ENCODE measurements around the gene CTNNAL1.
"Not testable (repeated sequence)": the region's sequence is repeated elsewhere in the genome, so short reads cannot be mapped to it uniquely, and the experiment has no call there.

The CTNNAL1 gene, protein sequence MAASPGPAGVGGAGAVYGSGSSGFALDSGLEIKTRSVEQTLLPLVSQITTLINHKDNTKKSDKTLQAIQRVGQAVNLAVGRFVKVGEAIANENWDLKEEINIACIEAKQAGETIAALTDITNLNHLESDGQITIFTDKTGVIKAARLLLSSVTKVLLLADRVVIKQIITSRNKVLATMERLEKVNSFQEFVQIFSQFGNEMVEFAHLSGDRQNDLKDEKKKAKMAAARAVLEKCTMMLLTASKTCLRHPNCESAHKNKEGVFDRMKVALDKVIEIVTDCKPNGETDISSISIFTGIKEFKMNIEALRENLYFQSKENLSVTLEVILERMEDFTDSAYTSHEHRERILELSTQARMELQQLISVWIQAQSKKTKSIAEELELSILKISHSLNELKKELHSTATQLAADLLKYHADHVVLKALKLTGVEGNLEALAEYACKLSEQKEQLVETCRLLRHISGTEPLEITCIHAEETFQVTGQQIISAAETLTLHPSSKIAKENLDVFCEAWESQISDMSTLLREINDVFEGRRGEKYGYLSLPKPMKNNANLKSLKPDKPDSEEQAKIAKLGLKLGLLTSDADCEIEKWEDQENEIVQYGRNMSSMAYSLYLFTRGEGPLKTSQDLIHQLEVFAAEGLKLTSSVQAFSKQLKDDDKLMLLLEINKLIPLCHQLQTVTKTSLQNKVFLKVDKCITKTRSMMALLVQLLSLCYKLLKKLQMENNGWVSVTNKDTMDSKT

GRCh38 chr9:109012876-109013678 is at the start of gene CTNNAL1:
CTNNAL1 (minus strand) TSS chr9:109013499; CDS start chr9:109013442, 57 bp downstream.
- H3K27me3 Mint-ChIP-seq: no peaks in the 10 kb centered on the region
- H3K4me3 Mint-ChIP-seq: peak within 1 kb of the TSS; percentile 87
- H3K36me3 Mint-ChIP-seq (ENCODE audit: low read depth): peaks cover 8% of the 10 kb centered on the region
- peak; percentile 88 for DNase-seq
- peaks cover 32% of the 10 kb centered on the region for H3K4me1 Mint-ChIP-seq (ENCODE audit: low read depth)
- no peaks in the 10 kb centered on the region for H3K9me3 Mint-ChIP-seq
- H3K27ac Mint-ChIP-seq: peak within 1 kb of the TSS; percentile 92

GRCh38 chr9:109062543-109062942 is 49.2 kb upstream of the CTNNAL1 start:
- no peak for DNase-seq
- no peak overlapping the region for H3K4me3 Mint-ChIP-seq
- peaks cover 75% of the 10 kb centered on the region for H3K36me3 Mint-ChIP-seq (ENCODE audit: low read depth)

DNA sequence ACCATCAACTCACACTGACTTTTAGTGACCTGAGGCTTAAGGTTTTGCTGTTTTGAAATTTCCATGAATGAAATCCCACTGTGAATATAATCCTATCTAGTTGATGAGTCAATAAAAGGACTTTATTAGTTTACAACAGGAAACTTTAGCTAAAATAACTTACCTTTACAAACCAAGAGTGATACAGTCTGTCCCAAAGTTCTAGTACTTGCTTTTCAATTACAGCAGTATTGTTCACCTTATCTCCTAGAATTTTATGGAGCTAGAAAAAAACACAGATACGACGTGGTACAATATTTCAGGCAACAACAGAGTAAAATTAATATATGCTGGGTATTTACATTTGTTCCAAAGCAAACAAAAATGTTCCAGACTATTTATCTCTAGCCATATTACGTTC is 46.9 kb upstream of the CTNNAL1 start:
- Mint-ChIP-seq H3K4me1 (ENCODE audit: low read depth) (peaks cover 3% of the 10 kb centered on the region), H3K4me3 (no peak overlapping the region), H3K27me3 (no peaks in the 10 kb centered on the region), H3K27ac (no peak overlapping the region), H3K9me3 (no peaks in the 10 kb centered on the region), H3K36me3 (ENCODE audit: low read depth) (peaks cover 80% of the 10 kb centered on the region)
- no peak for DNase-seq

More at GRCh38 chr9:109062543-109062942, 49.2 kb upstream of the CTNNAL1 start:
- Mint-ChIP-seq H3K9me3 (no peaks in the 10 kb centered on the region), H3K4me1 (ENCODE audit: low read depth) (peaks cover 6% of the 10 kb centered on the region), H3K27ac (no peak overlapping the region), H3K27me3 (no peaks in the 10 kb centered on the region)

DNA sequence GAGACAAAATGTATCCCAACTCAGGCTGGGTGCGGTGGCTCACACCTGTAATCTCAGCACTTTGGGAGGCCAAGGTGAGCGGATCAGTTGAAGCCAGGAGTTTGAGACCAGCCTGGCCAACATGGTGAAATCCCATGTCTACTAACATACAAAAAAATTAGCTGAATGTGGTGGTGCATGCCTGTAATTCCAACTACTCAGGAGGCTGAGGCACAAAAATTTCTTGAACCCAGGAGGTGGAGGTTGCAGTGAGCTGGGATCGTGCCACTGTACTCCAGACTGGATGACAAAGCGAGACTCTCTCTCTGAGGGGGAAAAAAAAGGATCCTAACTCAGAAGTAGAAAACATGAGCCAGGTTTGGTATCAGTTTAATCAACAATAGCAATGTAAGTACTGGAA is 39.8 kb upstream of the CTNNAL1 start:
- H3K36me3 Mint-ChIP-seq (ENCODE audit: low read depth): peaks cover 88% of the 10 kb centered on the region
- DNase-seq; H3K27me3 Mint-ChIP-seq; H3K4me3 Mint-ChIP-seq; H3K9me3 Mint-ChIP-seq; H3K4me1 Mint-ChIP-seq (ENCODE audit: low read depth): not testable (repeated sequence)
- H3K27ac Mint-ChIP-seq: peak overlapping the region; percentile 11

- H3K9me3 Mint-ChIP-seq: no peaks in the 10 kb centered on the region
- peaks cover 1% of the 10 kb centered on the region for H3K4me1 Mint-ChIP-seq (ENCODE audit: low read depth)
- no peaks in the 10 kb centered on the region for H3K27me3 Mint-ChIP-seq
- peaks cover 91% of the 10 kb centered on the region for H3K36me3 Mint-ChIP-seq (ENCODE audit: low read depth)
- no peak for DNase-seq
- H3K4me3 Mint-ChIP-seq: no peak overlapping the region
- peak overlapping the region; percentile 22 for H3K27ac Mint-ChIP-seq
These were observed 39.1 kb upstream of the CTNNAL1 start for GRCh38 chr9:109052416-109052815.

DNA sequence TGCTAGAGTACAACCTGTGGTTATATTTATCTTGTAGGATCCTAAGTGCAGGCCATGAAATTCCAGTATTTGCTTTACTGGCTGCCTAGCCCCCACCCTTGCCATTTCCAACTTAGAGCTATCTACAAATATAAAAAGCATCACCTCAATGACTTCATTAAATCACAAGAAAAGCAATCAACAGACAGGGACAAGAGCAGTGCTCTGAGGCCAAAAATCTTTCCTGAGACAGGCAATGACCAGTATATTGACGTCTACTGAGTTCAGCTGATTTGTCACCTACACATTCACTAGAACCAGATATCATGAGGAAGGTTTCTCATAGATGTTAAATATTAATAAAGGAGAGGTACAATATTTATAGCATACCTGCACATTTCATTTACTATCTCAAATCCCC is 38.4 kb upstream of the CTNNAL1 start:
- Mint-ChIP-seq H3K4me3 (no peak overlapping the region), H3K27ac (no peak overlapping the region), H3K9me3 (no peaks in the 10 kb centered on the region), H3K36me3 (ENCODE audit: low read depth) (peaks cover 91% of the 10 kb centered on the region), H3K4me1 (ENCODE audit: low read depth) (peaks cover 6% of the 10 kb centered on the region), H3K27me3 (no peaks in the 10 kb centered on the region)
- DNase-seq: no peak

DNA sequence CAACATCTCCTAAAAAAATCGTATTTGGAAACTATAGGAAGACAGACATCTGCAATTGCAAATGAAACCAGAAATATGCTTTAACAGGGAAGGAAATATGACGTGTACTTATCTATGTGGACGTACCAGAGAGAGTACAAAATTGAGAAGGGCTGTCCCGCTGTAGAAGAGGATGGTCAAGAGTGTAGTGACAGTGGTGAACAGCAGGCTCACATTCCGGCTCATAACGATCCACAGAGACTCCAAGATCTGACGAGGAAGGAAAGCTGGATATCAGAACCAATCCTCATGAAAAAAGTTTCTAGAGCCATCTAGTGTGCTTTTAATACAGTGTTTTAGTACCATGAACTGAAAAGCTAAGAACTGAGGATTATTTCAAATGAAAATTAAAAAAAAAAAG is 37.1 kb upstream of the CTNNAL1 start:
- Mint-ChIP-seq H3K4me1 (ENCODE audit: low read depth) (peaks cover 15% of the 10 kb centered on the region), H3K27ac (no peak overlapping the region), H3K36me3 (ENCODE audit: low read depth) (peaks cover 94% of the 10 kb centered on the region), H3K4me3 (no peak overlapping the region), H3K9me3 (no peaks in the 10 kb centered on the region), H3K27me3 (no peaks in the 10 kb centered on the region)
- DNase-seq: no peak

DNA sequence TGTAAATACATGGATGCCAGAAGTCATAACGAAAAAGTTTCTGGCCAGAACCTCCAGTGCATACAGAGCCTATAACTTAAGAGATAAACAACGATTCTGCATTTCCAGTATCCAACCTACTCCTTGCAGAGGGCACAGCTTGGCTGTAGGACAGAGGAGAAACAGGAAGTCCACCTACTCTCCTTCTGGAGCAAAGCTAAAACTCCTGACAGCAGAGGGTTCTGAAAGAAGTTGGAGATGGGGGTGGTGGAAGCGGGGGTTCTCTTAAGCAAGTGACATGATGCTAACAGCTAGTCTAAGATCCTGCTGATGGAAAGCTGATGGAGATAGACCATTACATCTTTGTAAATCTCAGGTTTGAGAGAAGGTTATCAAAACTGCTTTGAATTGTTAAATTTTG is 35.5 kb upstream of the CTNNAL1 start:
- Mint-ChIP-seq H3K4me1 (ENCODE audit: low read depth) (peaks cover 15% of the 10 kb centered on the region), H3K36me3 (ENCODE audit: low read depth) (peaks cover 96% of the 10 kb centered on the region), H3K27me3 (no peaks in the 10 kb centered on the region), H3K9me3 (no peaks in the 10 kb centered on the region), H3K4me3 (no peak overlapping the region), H3K27ac (no peak overlapping the region)
- no peak for DNase-seq

- Mint-ChIP-seq H3K36me3 (ENCODE audit: low read depth) (peaks cover 94% of the 10 kb centered on the region), H3K9me3 (peaks cover 5% of the 10 kb centered on the region), H3K27me3 (no peaks in the 10 kb centered on the region), H3K4me1 (ENCODE audit: low read depth) (peaks cover 15% of the 10 kb centered on the region), H3K27ac (peak overlapping the region; percentile 11), H3K4me3 (no peak overlapping the region)
- no peak for DNase-seq
These were observed 34.0 kb upstream of the CTNNAL1 start for GRCh38 chr9:109047259-109047658.

GRCh38 chr9:109046346-109046745 is 33.0 kb upstream of the CTNNAL1 start:
- H3K36me3 Mint-ChIP-seq (ENCODE audit: low read depth): peaks cover 91% of the 10 kb centered on the region
- H3K9me3 Mint-ChIP-seq: peaks cover 5% of the 10 kb centered on the region
- H3K27ac Mint-ChIP-seq: peak overlapping the region; percentile 69
- H3K4me3 Mint-ChIP-seq: no peak overlapping the region
- H3K4me1 Mint-ChIP-seq (ENCODE audit: low read depth): peaks cover 15% of the 10 kb centered on the region
- no peaks in the 10 kb centered on the region for H3K27me3 Mint-ChIP-seq
- no peak for DNase-seq

DNA sequence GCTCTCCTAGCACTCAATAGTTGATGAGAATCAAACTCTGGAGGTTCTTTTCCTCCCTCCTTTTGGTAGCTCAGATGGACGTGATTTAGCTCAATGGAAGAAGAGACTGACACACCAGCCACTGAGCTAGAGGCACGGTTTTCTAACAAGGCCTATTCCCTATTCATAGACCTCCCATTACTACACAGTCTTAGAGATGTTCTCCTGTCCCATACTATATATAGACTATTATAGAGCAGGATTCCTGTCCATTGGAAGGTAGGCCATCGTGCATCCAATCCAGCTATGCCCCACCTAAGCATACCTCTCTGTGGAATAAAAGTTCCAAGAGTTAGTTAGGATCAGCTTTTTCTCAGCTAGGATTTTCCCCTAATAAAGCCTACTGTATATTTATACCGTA is 30.3 kb upstream of the CTNNAL1 start:
- no peaks in the 10 kb centered on the region for H3K27me3 Mint-ChIP-seq
- H3K4me1 Mint-ChIP-seq (ENCODE audit: low read depth): peaks cover 15% of the 10 kb centered on the region
- DNase-seq: no peak
- H3K36me3 Mint-ChIP-seq (ENCODE audit: low read depth): peaks cover 91% of the 10 kb centered on the region
- peaks cover 5% of the 10 kb centered on the region for H3K9me3 Mint-ChIP-seq
- no peak overlapping the region for H3K4me3 Mint-ChIP-seq
- H3K27ac Mint-ChIP-seq: no peak overlapping the region

GRCh38 chr9:109040571-109040970 is 27.3 kb upstream of the CTNNAL1 start:
- Mint-ChIP-seq H3K4me1 (ENCODE audit: low read depth) (peaks cover 6% of the 10 kb centered on the region), H3K4me3 (no peak overlapping the region), H3K27ac (no peak overlapping the region), H3K27me3 (no peaks in the 10 kb centered on the region), H3K36me3 (ENCODE audit: low read depth) (peaks cover 88% of the 10 kb centered on the region), H3K9me3 (peaks cover 5% of the 10 kb centered on the region)
- DNase-seq: no peak

GRCh38 chr9:109039539-109039938 is 26.2 kb upstream of the CTNNAL1 start:
- no peak for DNase-seq
- no peak overlapping the region for H3K4me3 Mint-ChIP-seq
- no peaks in the 10 kb centered on the region for H3K27me3 Mint-ChIP-seq
- peaks cover 6% of the 10 kb centered on the region for H3K4me1 Mint-ChIP-seq (ENCODE audit: low read depth)
- H3K36me3 Mint-ChIP-seq (ENCODE audit: low read depth): peaks cover 83% of the 10 kb centered on the region
- no peak overlapping the region for H3K27ac Mint-ChIP-seq
- peaks cover 5% of the 10 kb centered on the region for H3K9me3 Mint-ChIP-seq

GRCh38 chr9:109037946-109038715 is 24.8 kb upstream of the CTNNAL1 start:
- peaks cover 2% of the 10 kb centered on the region for H3K9me3 Mint-ChIP-seq
- no peak overlapping the region for H3K4me3 Mint-ChIP-seq
- H3K27me3 Mint-ChIP-seq: no peaks in the 10 kb centered on the region
- DNase-seq: no peak
- H3K36me3 Mint-ChIP-seq (ENCODE audit: low read depth): peaks cover 81% of the 10 kb centered on the region
- H3K4me1 Mint-ChIP-seq (ENCODE audit: low read depth): peaks cover 6% of the 10 kb centered on the region
- H3K27ac Mint-ChIP-seq: peak overlapping the region; percentile 26
